HG03342 (cell line): ENCODE data around the gene ADAM17.
A peak's percentile ranks its signal among the peaks of the same experiment; 100 is the strongest.

Experiments used
- ATAC-seq: cut with Tn5 transposase; IDR thresholded peaks from one replicate; pipeline ENCODE4 v1.9.1; 2021; ENCODE audit warnings: mild to moderate bottlenecking, moderate library complexity; ENCODE audit not compliant: unreplicated experiment

Gene ADAM17

GRCh38 chr2:9474361-9475057 is 81.1 kb downstream of the ADAM17 start, which contains the start of gene IAH1:
IAH1 (plus strand) TSS chr2:9474551; CDS start chr2:9474567, 16 bp downstream.
- ATAC-seq = peak; percentile 69

- ATAC-seq = peak; percentile 40
These were observed 81.7 kb downstream of the ADAM17 start for GRCh38 chr2:9473985-9474360.

- ATAC-seq = peak; percentile 15
These were observed 82.2 kb downstream of the ADAM17 start for GRCh38 chr2:9473308-9473984.

GRCh38 chr2:9472511-9472910 is 83.1 kb downstream of the ADAM17 start:
- ATAC-seq = no peak

GRCh38 chr2:9471206-9471605 is 84.4 kb downstream of the ADAM17 start:
- no peak for ATAC-seq

GRCh38 chr2:9467687-9468086 is 87.9 kb downstream of the ADAM17 start:
- ATAC-seq = no peak

- ATAC-seq = no peak
These were observed 89.4 kb downstream of the ADAM17 start for GRCh38 chr2:9466147-9466683.

- ATAC-seq = no peak
These were observed 90.5 kb downstream of the ADAM17 start for GRCh38 chr2:9465170-9465569.

- no peak for ATAC-seq
These were observed 92.0 kb downstream of the ADAM17 start for GRCh38 chr2:9463698-9464034.

- ATAC-seq = no peak
These were observed 92.5 kb downstream of the ADAM17 start for GRCh38 chr2:9462886-9463697.

- no peak for ATAC-seq
These were observed 93.3 kb downstream of the ADAM17 start for GRCh38 chr2:9462313-9462712.

- no peak for ATAC-seq
These were observed 94.6 kb downstream of the ADAM17 start for GRCh38 chr2:9461079-9461478.

- ATAC-seq = no peak
These were observed 95.1 kb downstream of the ADAM17 start for GRCh38 chr2:9460441-9461017.

- no peak for ATAC-seq
These were observed 104.4 kb downstream of the ADAM17 start for GRCh38 chr2:9451231-9451630.

- no peak for ATAC-seq
These were observed 110.5 kb downstream of the ADAM17 start for GRCh38 chr2:9445089-9445488.

- no peak for ATAC-seq
These were observed 112.1 kb downstream of the ADAM17 start for GRCh38 chr2:9443526-9443925.

GRCh38 chr2:9441556-9441955 is 114.1 kb downstream of the ADAM17 start:
- no peak for ATAC-seq

- no peak for ATAC-seq
These were observed 115.4 kb downstream of the ADAM17 start for GRCh38 chr2:9440058-9440727.

GRCh38 chr2:9439536-9439935 is 116.1 kb downstream of the ADAM17 start:
- no peak for ATAC-seq
